GM19455 (cell line): ENCODE data around the gene PSEN1.

Experiments
- ATAC-seq: cut with Tn5 transposase; IDR thresholded peaks from one replicate; pipeline ENCODE4 v1.9.1; 2021; ENCODE audit not compliant: unreplicated experiment

The PSEN1 gene

GRCh38 chr14:73238941-73239340 lies 102.6 kb downstream of the PSEN1 start:
- ATAC-seq: no peak

GRCh38 chr14:73239393-73240241 lies 103.3 kb downstream of the PSEN1 start:
- no peak for ATAC-seq

- no peak for ATAC-seq
Observed at GRCh38 chr14:73240816-73241480, 104.6 kb downstream of the PSEN1 start.

GRCh38 chr14:73241481-73242165 lies 105.3 kb downstream of the PSEN1 start:
- no peak for ATAC-seq

GRCh38 chr14:73242357-73242901 lies 106.1 kb downstream of the PSEN1 start:
- no peak for ATAC-seq

GRCh38 chr14:73243341-73243740 lies 107.0 kb downstream of the PSEN1 start:
- ATAC-seq: no peak

GRCh38 chr14:73243748-73244147 lies 107.4 kb downstream of the PSEN1 start:
- ATAC-seq: no peak

- ATAC-seq: no peak
Observed at GRCh38 chr14:73244541-73245290, 108.4 kb downstream of the PSEN1 start.

- ATAC-seq: peak; percentile 50
Observed at GRCh38 chr14:73245480-73246325, 109.4 kb downstream of the PSEN1 start.

- ATAC-seq: no peak
Observed at GRCh38 chr14:73246387-73247150, 110.3 kb downstream of the PSEN1 start.

GRCh38 chr14:73248108-73248868 lies 112.0 kb downstream of the PSEN1 start:
- no peak for ATAC-seq

- no peak for ATAC-seq
Observed at GRCh38 chr14:73249108-73249507, 112.8 kb downstream of the PSEN1 start.

- ATAC-seq: no peak
Observed at GRCh38 chr14:73249564-73250316, 113.4 kb downstream of the PSEN1 start.

- no peak for ATAC-seq
Observed at GRCh38 chr14:73250317-73250713, 114.0 kb downstream of the PSEN1 start.

GRCh38 chr14:73250781-73251500 lies 114.6 kb downstream of the PSEN1 start:
- ATAC-seq: no peak

- no peak for ATAC-seq
Observed at GRCh38 chr14:73251516-73252215, 115.4 kb downstream of the PSEN1 start.
